Measurements from ENCODE around the gene MTF1.

DNA sequence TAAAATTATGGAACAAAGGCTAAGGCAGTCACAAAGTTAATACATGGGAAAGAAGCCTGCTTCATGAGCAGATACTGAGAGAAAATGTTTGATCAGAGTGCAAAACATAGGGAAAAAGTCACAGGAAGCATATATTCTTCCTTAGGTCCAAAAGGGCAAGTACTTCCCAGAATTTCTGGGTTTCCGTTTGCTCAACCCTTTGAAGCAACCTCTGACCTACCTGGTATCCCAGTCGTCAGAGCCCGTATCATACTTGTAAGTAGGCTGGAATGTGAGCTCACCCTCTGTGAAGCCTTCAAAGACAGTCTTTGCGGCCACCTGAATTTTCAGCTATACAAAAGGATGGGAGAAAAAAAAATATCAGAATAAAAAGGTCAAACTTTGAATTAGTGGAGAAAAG is 20.5 kb upstream of the MTF1 start:
- TF ChIP-seq EZH2 (IDR thresholded peaks at IDR 0.05; ENCODE audit: insufficient read depth, poor library complexity, severe bottlenecking) (no peak), EZH2phosphoT487 (IDR thresholded peaks at IDR 0.05; ENCODE audit: insufficient read depth, low read depth) (no peak)

Data from GM23248 (cell line).